ENCODE measurements around the gene TBXAS1. TPM values are rescaled to one million over a fixed set of nuclear protein-coding genes. Genes with fewer than 3 reads are reported as not detected.

TBXAS1 gene
- total and polyA plus RNA-seq, 2 experiments from 2014 or later: 1.3 TPM; not detected in 1

DNA sequence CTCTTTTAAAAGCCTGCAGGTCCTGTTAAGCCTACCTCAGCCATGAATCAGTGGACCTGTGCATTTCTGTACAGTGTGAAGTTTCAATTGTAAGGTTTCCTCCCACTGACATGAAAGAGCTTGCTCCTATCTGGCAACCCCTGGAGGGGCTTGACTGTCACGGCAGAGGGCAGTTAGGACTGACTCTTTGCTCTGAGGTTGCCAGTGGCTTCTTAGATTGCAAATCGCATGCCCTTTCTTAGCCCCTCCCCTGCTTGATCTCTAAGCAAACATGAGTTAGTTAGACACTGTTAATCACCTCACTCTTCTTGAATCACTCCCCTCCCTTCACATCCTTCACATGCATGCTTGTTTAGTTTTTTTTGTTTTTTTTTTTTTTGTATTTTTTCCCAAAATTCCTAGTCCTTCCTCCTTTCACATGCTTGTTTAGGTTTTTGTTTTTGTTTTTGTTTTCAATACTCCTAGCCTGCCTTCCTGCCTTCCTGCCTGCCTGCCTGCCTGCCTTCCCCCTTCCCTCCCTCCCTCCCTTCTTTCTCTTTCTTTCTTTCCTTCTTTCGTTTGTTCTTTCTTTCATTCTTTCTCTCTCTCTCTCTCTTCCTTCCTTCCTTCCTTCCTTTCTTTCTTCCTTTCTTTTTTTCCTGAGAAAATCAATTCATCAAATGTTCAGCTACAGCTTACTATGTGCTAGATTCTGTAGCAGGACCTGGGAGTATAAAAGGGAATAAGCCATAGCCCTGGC, 45.2 kb upstream of the TBXAS1 start (continued):
- TF ChIP-seq, protein P1, sequence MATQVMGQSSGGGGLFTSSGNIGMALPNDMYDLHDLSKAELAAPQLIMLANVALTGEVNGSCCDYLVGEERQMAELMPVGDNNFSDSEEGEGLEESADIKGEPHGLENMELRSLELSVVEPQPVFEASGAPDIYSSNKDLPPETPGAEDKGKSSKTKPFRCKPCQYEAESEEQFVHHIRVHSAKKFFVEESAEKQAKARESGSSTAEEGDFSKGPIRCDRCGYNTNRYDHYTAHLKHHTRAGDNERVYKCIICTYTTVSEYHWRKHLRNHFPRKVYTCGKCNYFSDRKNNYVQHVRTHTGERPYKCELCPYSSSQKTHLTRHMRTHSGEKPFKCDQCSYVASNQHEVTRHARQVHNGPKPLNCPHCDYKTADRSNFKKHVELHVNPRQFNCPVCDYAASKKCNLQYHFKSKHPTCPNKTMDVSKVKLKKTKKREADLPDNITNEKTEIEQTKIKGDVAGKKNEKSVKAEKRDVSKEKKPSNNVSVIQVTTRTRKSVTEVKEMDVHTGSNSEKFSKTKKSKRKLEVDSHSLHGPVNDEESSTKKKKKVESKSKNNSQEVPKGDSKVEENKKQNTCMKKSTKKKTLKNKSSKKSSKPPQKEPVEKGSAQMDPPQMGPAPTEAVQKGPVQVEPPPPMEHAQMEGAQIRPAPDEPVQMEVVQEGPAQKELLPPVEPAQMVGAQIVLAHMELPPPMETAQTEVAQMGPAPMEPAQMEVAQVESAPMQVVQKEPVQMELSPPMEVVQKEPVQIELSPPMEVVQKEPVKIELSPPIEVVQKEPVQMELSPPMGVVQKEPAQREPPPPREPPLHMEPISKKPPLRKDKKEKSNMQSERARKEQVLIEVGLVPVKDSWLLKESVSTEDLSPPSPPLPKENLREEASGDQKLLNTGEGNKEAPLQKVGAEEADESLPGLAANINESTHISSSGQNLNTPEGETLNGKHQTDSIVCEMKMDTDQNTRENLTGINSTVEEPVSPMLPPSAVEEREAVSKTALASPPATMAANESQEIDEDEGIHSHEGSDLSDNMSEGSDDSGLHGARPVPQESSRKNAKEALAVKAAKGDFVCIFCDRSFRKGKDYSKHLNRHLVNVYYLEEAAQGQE (IDR thresholded peaks at IDR 0.05; ENCODE audit: unreplicated experiment): no peak
- TF ChIP-seq STAT1 (IDR thresholded peaks at IDR 0.05; ENCODE audit: unreplicated experiment): no peak
- TF ChIP-seq, protein P2, sequence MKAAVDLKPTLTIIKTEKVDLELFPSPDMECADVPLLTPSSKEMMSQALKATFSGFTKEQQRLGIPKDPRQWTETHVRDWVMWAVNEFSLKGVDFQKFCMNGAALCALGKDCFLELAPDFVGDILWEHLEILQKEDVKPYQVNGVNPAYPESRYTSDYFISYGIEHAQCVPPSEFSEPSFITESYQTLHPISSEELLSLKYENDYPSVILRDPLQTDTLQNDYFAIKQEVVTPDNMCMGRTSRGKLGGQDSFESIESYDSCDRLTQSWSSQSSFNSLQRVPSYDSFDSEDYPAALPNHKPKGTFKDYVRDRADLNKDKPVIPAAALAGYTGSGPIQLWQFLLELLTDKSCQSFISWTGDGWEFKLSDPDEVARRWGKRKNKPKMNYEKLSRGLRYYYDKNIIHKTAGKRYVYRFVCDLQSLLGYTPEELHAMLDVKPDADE (IDR thresholded peaks at IDR 0.05): no peak
- TF ChIP-seq NANOG (IDR thresholded peaks at IDR 0.05; ENCODE audit: borderline replicate concordance): no peak
- TF ChIP-seq, protein P3, sequence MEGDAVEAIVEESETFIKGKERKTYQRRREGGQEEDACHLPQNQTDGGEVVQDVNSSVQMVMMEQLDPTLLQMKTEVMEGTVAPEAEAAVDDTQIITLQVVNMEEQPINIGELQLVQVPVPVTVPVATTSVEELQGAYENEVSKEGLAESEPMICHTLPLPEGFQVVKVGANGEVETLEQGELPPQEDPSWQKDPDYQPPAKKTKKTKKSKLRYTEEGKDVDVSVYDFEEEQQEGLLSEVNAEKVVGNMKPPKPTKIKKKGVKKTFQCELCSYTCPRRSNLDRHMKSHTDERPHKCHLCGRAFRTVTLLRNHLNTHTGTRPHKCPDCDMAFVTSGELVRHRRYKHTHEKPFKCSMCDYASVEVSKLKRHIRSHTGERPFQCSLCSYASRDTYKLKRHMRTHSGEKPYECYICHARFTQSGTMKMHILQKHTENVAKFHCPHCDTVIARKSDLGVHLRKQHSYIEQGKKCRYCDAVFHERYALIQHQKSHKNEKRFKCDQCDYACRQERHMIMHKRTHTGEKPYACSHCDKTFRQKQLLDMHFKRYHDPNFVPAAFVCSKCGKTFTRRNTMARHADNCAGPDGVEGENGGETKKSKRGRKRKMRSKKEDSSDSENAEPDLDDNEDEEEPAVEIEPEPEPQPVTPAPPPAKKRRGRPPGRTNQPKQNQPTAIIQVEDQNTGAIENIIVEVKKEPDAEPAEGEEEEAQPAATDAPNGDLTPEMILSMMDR (conservative IDR thresholded peaks at IDR 0.05; ENCODE audit: low read depth in 2 of 2): no peak
- no peak for TF ChIP-seq EZH2 (IDR thresholded peaks at IDR 0.05; ENCODE audit: low read depth, unreplicated experiment)
- no peak for TF ChIP-seq POLR2AphosphoS5 (IDR thresholded peaks at IDR 0.05; ENCODE audit: low read depth)
- no peak for TF ChIP-seq CREB1 (CRISPR knock-in tag; IDR thresholded peaks at IDR 0.05; ENCODE audit: low read depth)

DNA sequence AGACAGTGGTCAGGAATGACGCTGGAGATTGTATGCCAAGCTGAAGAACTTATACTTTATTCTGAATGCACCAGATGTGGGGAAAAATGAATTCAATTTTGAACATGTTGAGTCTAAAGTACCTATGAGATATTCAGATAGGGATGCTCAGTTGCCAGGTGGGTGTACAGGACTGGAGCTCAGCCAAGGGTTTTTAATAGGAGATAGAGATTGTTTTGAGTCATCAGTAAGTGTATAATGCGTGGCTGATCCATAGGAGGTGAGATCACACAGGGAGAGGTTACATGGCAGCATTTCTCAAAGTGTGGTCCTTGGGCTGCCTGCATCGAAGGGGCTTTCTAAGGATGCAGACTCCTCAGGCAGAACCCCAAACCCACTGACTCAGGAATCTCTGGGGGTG, 44.4 kb upstream of the TBXAS1 start:
- Histone ChIP-seq H3K4me1 (ENCODE audit: insufficient read depth) (peaks cover 24% of the 10 kb centered on the region), H3K36me3 (ENCODE audit: insufficient read depth) (no peaks in the 10 kb centered on the region), H3K4me3 (no peak overlapping the region), H3F3A (replicated peaks; ENCODE audit: low read depth) (no peaks in the 10 kb centered on the region), H2AFZ (no peak overlapping the region), H3K4me2 (peak overlapping the region; percentile 26; the same call in 1 of the 2 replicates), H3K27me3 (ENCODE audit: insufficient read depth) (peaks cover 14% of the 10 kb centered on the region), H3K9me2 (ENCODE audit: insufficient read depth) (no peaks in the 10 kb centered on the region), H4K20me1 (replicated peaks; ENCODE audit: insufficient read depth) (no peaks in the 10 kb centered on the region), H3K79me2 (replicated peaks; ENCODE audit: insufficient read depth) (no peaks in the 10 kb centered on the region), H3K27ac (ENCODE audit: low read depth) (no peak overlapping the region)
- Mint-ChIP-seq H3K4me1 (no peaks in the 10 kb centered on the region), H3K4me3 (no peak overlapping the region), H3K27me3 (ENCODE audit: insufficient read depth, low read depth, poor library complexity) (peaks cover 2% of the 10 kb centered on the region), H3K36me3 (ENCODE audit: low read depth) (no peaks in the 10 kb centered on the region), H3K9me3 (no peaks in the 10 kb centered on the region), H3K27ac (no peak overlapping the region)
- ATAC-seq: no peak
- DNase-seq (ENCODE audit: low spot score): no peak
- TF ChIP-seq CREB1 (CRISPR knock-in tag; IDR thresholded peaks at IDR 0.05; ENCODE audit: low read depth) (no peak), POLR2AphosphoS5 (IDR thresholded peaks at IDR 0.05; ENCODE audit: low read depth) (no peak), NANOG (IDR thresholded peaks at IDR 0.05; ENCODE audit: borderline replicate concordance) (no peak)
- TF ChIP-seq, protein P2 (IDR thresholded peaks at IDR 0.05): no peak
- TF ChIP-seq, protein P4, sequence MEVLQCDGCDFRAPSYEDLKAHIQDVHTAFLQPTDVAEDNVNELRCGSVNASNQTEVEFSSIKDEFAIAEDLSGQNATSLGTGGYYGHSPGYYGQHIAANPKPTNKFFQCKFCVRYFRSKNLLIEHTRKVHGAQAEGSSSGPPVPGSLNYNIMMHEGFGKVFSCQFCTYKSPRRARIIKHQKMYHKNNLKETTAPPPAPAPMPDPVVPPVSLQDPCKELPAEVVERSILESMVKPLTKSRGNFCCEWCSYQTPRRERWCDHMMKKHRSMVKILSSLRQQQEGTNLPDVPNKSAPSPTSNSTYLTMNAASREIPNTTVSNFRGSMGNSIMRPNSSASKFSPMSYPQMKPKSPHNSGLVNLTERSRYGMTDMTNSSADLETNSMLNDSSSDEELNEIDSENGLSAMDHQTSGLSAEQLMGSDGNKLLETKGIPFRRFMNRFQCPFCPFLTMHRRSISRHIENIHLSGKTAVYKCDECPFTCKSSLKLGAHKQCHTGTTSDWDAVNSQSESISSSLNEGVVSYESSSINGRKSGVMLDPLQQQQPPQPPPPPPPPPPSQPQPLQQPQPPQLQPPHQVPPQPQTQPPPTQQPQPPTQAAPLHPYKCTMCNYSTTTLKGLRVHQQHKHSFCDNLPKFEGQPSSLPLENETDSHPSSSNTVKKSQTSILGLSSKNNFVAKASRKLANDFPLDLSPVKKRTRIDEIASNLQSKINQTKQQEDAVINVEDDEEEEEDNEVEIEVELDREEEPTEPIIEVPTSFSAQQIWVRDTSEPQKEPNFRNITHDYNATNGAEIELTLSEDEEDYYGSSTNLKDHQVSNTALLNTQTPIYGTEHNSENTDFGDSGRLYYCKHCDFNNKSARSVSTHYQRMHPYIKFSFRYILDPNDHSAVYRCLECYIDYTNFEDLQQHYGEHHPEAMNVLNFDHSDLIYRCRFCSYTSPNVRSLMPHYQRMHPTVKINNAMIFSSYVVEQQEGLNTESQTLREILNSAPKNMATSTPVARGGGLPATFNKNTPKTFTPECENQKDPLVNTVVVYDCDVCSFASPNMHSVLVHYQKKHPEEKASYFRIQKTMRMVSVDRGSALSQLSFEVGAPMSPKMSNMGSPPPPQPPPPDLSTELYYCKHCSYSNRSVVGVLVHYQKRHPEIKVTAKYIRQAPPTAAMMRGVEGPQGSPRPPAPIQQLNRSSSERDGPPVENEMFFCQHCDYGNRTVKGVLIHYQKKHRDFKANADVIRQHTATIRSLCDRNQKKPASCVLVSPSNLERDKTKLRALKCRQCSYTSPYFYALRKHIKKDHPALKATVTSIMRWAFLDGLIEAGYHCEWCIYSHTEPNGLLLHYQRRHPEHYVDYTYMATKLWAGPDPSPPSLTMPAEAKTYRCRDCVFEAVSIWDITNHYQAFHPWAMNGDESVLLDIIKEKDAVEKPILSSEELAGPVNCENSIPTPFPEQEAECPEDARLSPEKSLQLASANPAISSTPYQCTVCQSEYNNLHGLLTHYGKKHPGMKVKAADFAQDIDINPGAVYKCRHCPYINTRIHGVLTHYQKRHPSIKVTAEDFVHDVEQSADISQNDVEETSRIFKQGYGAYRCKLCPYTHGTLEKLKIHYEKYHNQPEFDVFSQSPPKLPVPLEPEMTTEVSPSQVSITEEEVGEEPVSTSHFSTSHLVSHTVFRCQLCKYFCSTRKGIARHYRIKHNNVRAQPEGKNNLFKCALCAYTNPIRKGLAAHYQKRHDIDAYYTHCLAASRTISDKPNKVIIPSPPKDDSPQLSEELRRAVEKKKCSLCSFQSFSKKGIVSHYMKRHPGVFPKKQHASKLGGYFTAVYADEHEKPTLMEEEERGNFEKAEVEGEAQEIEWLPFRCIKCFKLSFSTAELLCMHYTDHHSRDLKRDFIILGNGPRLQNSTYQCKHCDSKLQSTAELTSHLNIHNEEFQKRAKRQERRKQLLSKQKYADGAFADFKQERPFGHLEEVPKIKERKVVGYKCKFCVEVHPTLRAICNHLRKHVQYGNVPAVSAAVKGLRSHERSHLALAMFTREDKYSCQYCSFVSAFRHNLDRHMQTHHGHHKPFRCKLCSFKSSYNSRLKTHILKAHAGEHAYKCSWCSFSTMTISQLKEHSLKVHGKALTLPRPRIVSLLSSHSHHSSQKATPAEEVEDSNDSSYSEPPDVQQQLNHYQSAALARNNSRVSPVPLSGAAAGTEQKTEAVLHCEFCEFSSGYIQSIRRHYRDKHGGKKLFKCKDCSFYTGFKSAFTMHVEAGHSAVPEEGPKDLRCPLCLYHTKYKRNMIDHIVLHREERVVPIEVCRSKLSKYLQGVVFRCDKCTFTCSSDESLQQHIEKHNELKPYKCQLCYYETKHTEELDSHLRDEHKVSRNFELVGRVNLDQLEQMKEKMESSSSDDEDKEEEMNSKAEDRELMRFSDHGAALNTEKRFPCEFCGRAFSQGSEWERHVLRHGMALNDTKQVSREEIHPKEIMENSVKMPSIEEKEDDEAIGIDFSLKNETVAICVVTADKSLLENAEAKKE (CRISPR knock-in tag; IDR thresholded peaks at IDR 0.05): no peak
